SK-N-SH (cell line): ENCODE data around the gene CELA3B. TPM values are rescaled to one million over a fixed set of nuclear protein-coding genes. Genes with fewer than 3 reads are reported as not detected.

Source experiments
- CTCF ChIA-PET: fragments of 300-600, 350-600 bp; formaldehyde crosslinking; extraction: SDS; loops from one replicate; lab custom pipeline; 2021; lab: Yijun Ruan, JAX
- POLR2A ChIA-PET: fragments of 350-600 bp; sonication (Branson Sonifier 250); formaldehyde crosslinking; extraction: SDS; loops from one replicate; lab custom pipeline; 2020; ENCODE audit warnings: antibody characterized with exemption, inconsistent platforms; lab: Yijun Ruan, JAX
- DNase-seq: peaks from one replicate; pipeline ENCODE4 v3.0.0; 2012
- H2AFZ ChIP-seq: fragments of 200-600 bp; sonication (generic); 2 replicates; pipeline ENCODE4 v1.8.1; 2016; ENCODE audit warnings: antibody characterized with exemption, mild to moderate bottlenecking, low read depth
- H3F3A ChIP-seq: fragments of 200-600 bp; sonication (generic); replicated peaks from 2 replicates; pipeline ENCODE3; 2016; ENCODE audit warnings: antibody characterized with exemption, mild to moderate bottlenecking; ENCODE audit not compliant: insufficient read depth
- H3K27ac ChIP-seq, 2 experiments: fragments of 200-500 bp in 1 of 2; fragments of 200-600 bp in 1 of 2; sonication (Bioruptor generic) in 1 of 2; sonication (generic), shearing (Covaris generic) in 1 of 2; 2 replicates each; pipeline versions ENCODE4 v1.5.1 to v1.6.1; 2014 to 2016; ENCODE audit warnings: low read depth in 2 of 2, inconsistent platforms in 1 of 2, low read length in 1 of 2, mild to moderate bottlenecking in 1 of 2, mixed read lengths in 1 of 2
- H3K27me3 ChIP-seq: fragments of 200-600 bp; sonication (generic), shearing (Covaris generic); 2 replicates; pipeline ENCODE4 v1.6.1; 2016; ENCODE audit warnings: mixed run types; ENCODE audit not compliant: insufficient read depth
- H3K36me3 ChIP-seq, 2 experiments: fragments of 200-500 bp in 1 of 2; fragments of 200-600 bp in 1 of 2; sonication (Bioruptor generic) in 1 of 2; sonication (generic) in 1 of 2; replicated peaks in 1 of 2; 2 replicates each; pipeline versions ENCODE3 to v1.5.1; 2014 to 2016; ENCODE audit warnings: low read length in 1 of 2, mild to moderate bottlenecking in 1 of 2; ENCODE audit not compliant: insufficient read depth in 2 of 2, control insufficient read depth in 1 of 2
- H3K4me1 ChIP-seq, 2 experiments: fragments of 200-500 bp in 1 of 2; fragments of 200-600 bp in 1 of 2; sonication (Bioruptor generic) in 1 of 2; sonication (generic), shearing (Covaris generic) in 1 of 2; 2 replicates each; pipeline versions ENCODE4 v1.5.1 to v1.6.1; 2014 to 2016; ENCODE audit warnings: low read depth in 1 of 2, low read length in 1 of 2, mixed run types in 1 of 2; ENCODE audit not compliant: insufficient read depth in 2 of 2, control insufficient read depth in 1 of 2
- H3K4me2 ChIP-seq: fragments of 200-600 bp; sonication (generic), shearing (Covaris generic); 2 replicates; pipeline ENCODE4 v1.6.1; 2017; ENCODE audit warnings: mixed run types
- H3K4me3 ChIP-seq, 2 experiments: fragments of 200-500 bp in 1 of 2; fragments of 200-600 bp in 1 of 2; sonication (Bioruptor generic) in 1 of 2; sonication (generic), shearing (Covaris generic) in 1 of 2; 2 replicates each; pipeline versions ENCODE4 v1.5.1 to v1.8.1; 2014 to 2016; ENCODE audit warnings: low read depth in 2 of 2, inconsistent platforms in 1 of 2, low read length in 1 of 2, mild to moderate bottlenecking in 1 of 2, mixed read lengths in 1 of 2, moderate library complexity in 1 of 2
- H3K79me2 ChIP-seq: fragments of 200-600 bp; sonication (generic); 2 replicates; pipeline ENCODE4 v1.8.1; 2017; ENCODE audit warnings: mild to moderate bottlenecking; ENCODE audit not compliant: insufficient read depth
- H3K9ac ChIP-seq: fragments of 200-600 bp; sonication (generic); 2 replicates; pipeline ENCODE4 v1.6.1; 2017; ENCODE audit warnings: mixed run types
- H3K9me2 ChIP-seq: fragments of 200-600 bp; sonication (generic); 2 replicates; pipeline ENCODE4 v1.6.1; 2017; ENCODE audit warnings: mixed run types
- H3K9me3 ChIP-seq: fragments of 200-600 bp; sonication (generic); 2 replicates; pipeline ENCODE4 v1.6.1; 2017; ENCODE audit warnings: mixed run types, mild to moderate bottlenecking, moderate library complexity
- H4K20me1 ChIP-seq: fragments of 200-600 bp; sonication (generic); 2 replicates; pipeline ENCODE4 v1.6.1; 2017; ENCODE audit warnings: mild to moderate bottlenecking, mixed run types; ENCODE audit not compliant: insufficient read depth
- CHD2 ChIP-seq: fragments of 150-350 bp; IDR thresholded peaks from 2 replicates; pipeline ENCODE4 v1.6.1; 2018; ENCODE audit warnings: low read length; ENCODE audit not compliant: partially characterized antibody
- CTCF ChIP-seq: fragments of 200-600 bp; sonication (generic); IDR thresholded peaks from 2 replicates; pipeline ENCODE4 v1.6.1; 2017; ENCODE audit warnings: antibody characterized with exemption, mild to moderate bottlenecking, moderate library complexity
- ELF1 ChIP-seq: IDR thresholded peaks from 2 replicates; pipeline ENCODE4 v1.4.0; 2012
- EP300 ChIP-seq, 2 experiments: IDR thresholded peaks; 2 replicates each; pipeline versions ENCODE4 v1.4.0 to v1.6.1; 2012; ENCODE audit warnings: borderline replicate concordance in 1 of 2, low read depth in 1 of 2, low read length in 1 of 2
- FOSL2 ChIP-seq: IDR thresholded peaks from 2 replicates; pipeline ENCODE4 v1.4.0; 2012; ENCODE audit warnings: low read depth, mild to moderate bottlenecking, moderate library complexity, borderline replicate concordance
- FOXJ3 ChIP-seq: sonication (generic); formaldehyde crosslinking; IDR thresholded peaks from 2 replicates; pipeline ENCODE4 v1.5.1; 2020; ENCODE audit warnings: mild to moderate bottlenecking, missing genetic modification reagents
- FOXM1 ChIP-seq: IDR thresholded peaks from 2 replicates; pipeline ENCODE4 v1.4.0; 2012; ENCODE audit warnings: low read depth, mild to moderate bottlenecking
- GABPA ChIP-seq: IDR thresholded peaks from 2 replicates; pipeline ENCODE4 v1.4.0; 2012; ENCODE audit warnings: low read depth, mild to moderate bottlenecking
- JUND ChIP-seq: IDR thresholded peaks from 2 replicates; pipeline ENCODE4 v1.4.0; 2012
- MAX ChIP-seq: IDR thresholded peaks from 2 replicates; pipeline ENCODE4 v1.4.0; 2012; ENCODE audit warnings: low read depth
- MEF2A ChIP-seq: IDR thresholded peaks from 2 replicates; pipeline ENCODE4 v1.4.0; 2012; ENCODE audit warnings: low read depth, borderline replicate concordance
- MXI1 ChIP-seq: IDR thresholded peaks from 2 replicates; pipeline ENCODE4 v1.6.1; 2012; ENCODE audit warnings: mild to moderate bottlenecking, low read depth, low read length, improper control_type of control experiment
- NRF1 ChIP-seq: IDR thresholded peaks from 2 replicates; pipeline ENCODE4 v1.6.1; 2012; ENCODE audit warnings: low read depth, mild to moderate bottlenecking, low read length
- POLR2AphosphoS5 ChIP-seq: IDR thresholded peaks from 2 replicates; pipeline ENCODE4 v1.6.1; 2012; ENCODE audit warnings: low read depth, low read length
- RCOR1 ChIP-seq: fragments of 150-350 bp; IDR thresholded peaks from 2 replicates; pipeline ENCODE4 v1.6.1; 2017; ENCODE audit warnings: antibody characterized with exemption, low read length
- RXRA ChIP-seq: IDR thresholded peaks from 2 replicates; pipeline ENCODE4 v1.4.0; 2012; ENCODE audit warnings: low read depth, mild to moderate bottlenecking, borderline replicate concordance
- TAF1 ChIP-seq: IDR thresholded peaks from 2 replicates; pipeline ENCODE4 v1.6.1; 2012; ENCODE audit warnings: low read depth, mild to moderate bottlenecking, low read length, moderate library complexity, borderline replicate concordance
- TCF12 ChIP-seq: IDR thresholded peaks from 2 replicates; pipeline ENCODE4 v1.4.0; 2012
- USF1 ChIP-seq: IDR thresholded peaks from 2 replicates; pipeline ENCODE4 v1.4.0; 2012; ENCODE audit warnings: low read depth, borderline replicate concordance
- YY1 ChIP-seq: IDR thresholded peaks from 2 replicates; pipeline ENCODE4 v1.4.0; 2012; ENCODE audit warnings: low read depth, mild to moderate bottlenecking
- ZBTB33 ChIP-seq: IDR thresholded peaks from 2 replicates; pipeline ENCODE4 v1.4.0; 2012; ENCODE audit warnings: low read depth, borderline replicate concordance
- WGBS: methylation state at CpG from one replicate; pipeline ENCODE4 v1.1.6; 2017; ENCODE audit warnings: low lambda C conversion rate; 5-methylcytosine and 5-hydroxymethylcytosine counted together
- polyA plus RNA-seq, 3 experiments: library from polyadenylated mRNA; depleted of rRNA; stranded (reverse); fragments of >200 nt; gene quantifications; 2 replicates each; pipeline ENCODE4 v1.2.3, GENCODE V29; 2012

Gene CELA3B
- polyA plus RNA-seq, 1 of the 3 experiments (the other 2 are of a cell fraction), result not detected

GRCh38 chr1:21935393-21935804, 41.4 kb upstream of the CELA3B start:
- POLR2A ChIA-PET, result interaction anchor here (1.1 kb wide), 1 partner anchor 13 kb away, joined by 3 read pairs; no protein-coding TSS in a partner anchor
- Histone ChIP-seq H3K36me3 (no peaks in the 10 kb centered on the region), H3F3A (peaks cover 21% of the 10 kb centered on the region), H3K79me2 (peaks cover 54% of the 10 kb centered on the region), H3K27ac (no peak overlapping the region), H3K4me1 (peaks cover 32 to 59% of the 10 kb centered on the region in 2 experiments; a peak in 3 of 4 replicates), H2AFZ (no peak overlapping the region), H3K27me3 (no peaks in the 10 kb centered on the region), H3K9ac (peak overlapping the region; percentile 87; the same call in 1 of the 2 replicates), H3K4me2 (peak overlapping the region; percentile 75), H4K20me1 (no peaks in the 10 kb centered on the region), H3K9me2 (no peaks in the 10 kb centered on the region), H3K9me3 (no peaks in the 10 kb centered on the region), H3K4me3 (peak overlapping the region in 1 of 2 experiments; percentile 71; a peak in 2 of 4 replicates)
- WGBS, result 71% methylated on average over 9 of the region's 10 CpGs
- no peak for DNase-seq
- no peak for TF ChIP-seq MEF2A
- no peak for TF ChIP-seq JUND
- TF ChIP-seq FOXJ3, result no peak
- no peak for TF ChIP-seq ZBTB33
- no peak for TF ChIP-seq RXRA
- no peak for TF ChIP-seq FOXM1
- no peak for TF ChIP-seq TAF1
- no peak for TF ChIP-seq FOSL2
- TF ChIP-seq RCOR1, result no peak
- no peak for TF ChIP-seq EP300 (IDR thresholded peaks at IDR 0.05; ENCODE audit: borderline replicate concordance in 1 of 2, low read depth in 1 of 2, low read length in 1 of 2)
- TF ChIP-seq GABPA, result no peak
- no peak for TF ChIP-seq POLR2AphosphoS5
- TF ChIP-seq CHD2, result no peak
- no peak for TF ChIP-seq YY1
- no peak for TF ChIP-seq MXI1
- TF ChIP-seq MAX, result no peak
- TF ChIP-seq TCF12, result no peak
- CTCF ChIA-PET, result interaction anchor here (1.0 kb wide), 2 partner anchors 28 to 88 kb away, joined by 3 read pairs; no protein-coding TSS in a partner anchor

- no peak for DNase-seq
- Histone ChIP-seq H3K36me3 (no peaks in the 10 kb centered on the region), H3K4me1 (peaks cover 32 to 57% of the 10 kb centered on the region in 2 experiments; a peak in 3 of 4 replicates), H3K4me3 (peak overlapping the region; percentile 58 to 71), H4K20me1 (no peaks in the 10 kb centered on the region), H3F3A (peaks cover 21% of the 10 kb centered on the region), H3K9me3 (no peaks in the 10 kb centered on the region), H3K9ac (peak overlapping the region; percentile 87), H3K27me3 (no peaks in the 10 kb centered on the region), H3K9me2 (no peaks in the 10 kb centered on the region), H3K27ac (peak overlapping the region in 1 of 2 experiments; percentile 45; a peak in 1 of 4 replicates), H3K4me2 (peak overlapping the region; percentile 75), H2AFZ (no peak overlapping the region), H3K79me2 (peaks cover 49% of the 10 kb centered on the region)
- POLR2A ChIA-PET, result interaction anchor here (1.1 kb wide), 1 partner anchor 14 kb away, joined by 3 read pairs; no protein-coding TSS in a partner anchor
- TF ChIP-seq CTCF (no peak), GABPA (no peak), FOSL2 (no peak), ELF1 (no peak), RCOR1 (no peak), NRF1 (no peak), USF1 (no peak)
- CTCF ChIA-PET, result interaction anchor here (0.7 to 1.0 kb wide), 3 partner anchors 29 to 154 kb away, joined by 3 read pairs; partner anchors contain the start of gene USP48
- WGBS, result 56% methylated on average over 6 of the region's 8 CpGs
These were observed 40.9 kb upstream of the CELA3B start for GRCh38 chr1:21935891-21936365.
